Esophagus muscularis mucosa (tissue), 4 donors: ENCODE results near the gene ADGRG6. TPM values are rescaled to one million over a fixed set of nuclear protein-coding genes. Genes with fewer than 3 reads are reported as not detected.

ENCODE experiments used
- DNase-seq: peaks from one replicate; pipeline ENCODE4 v3.0.0-alpha.2; 2017; ENCODE audit errors: extremely low spot score
- H3K27ac ChIP-seq, 4 donors: fragments of 200-600 bp; sonication (generic); replicated peaks in 1 of 4; 1 replicate in 3 of 4; 2 replicates in 1 of 4; pipeline ENCODE4 v1.5.1; 2016 to 2019; ENCODE audit warnings: mild to moderate bottlenecking in 1 of 4
- H3K27me3 ChIP-seq, 4 donors: fragments of 200-600 bp; sonication (generic); one replicate each; pipeline versions ENCODE4 v1.5.1 to v1.6.0; 2016 to 2019
- H3K36me3 ChIP-seq, 4 donors: fragments of 200-600 bp; sonication (generic); one replicate each; pipeline ENCODE4 v1.5.1; 2016 to 2019
- H3K4me1 ChIP-seq, 4 donors: fragments of 200-600 bp; sonication (generic); one replicate each; pipeline ENCODE4 v1.5.1; 2016 to 2019
- H3K4me3 ChIP-seq, 4 donors: fragments of 200-600 bp; sonication (generic); 1 replicate in 2 of 4; 2 replicates in 2 of 4; pipeline ENCODE4 v1.5.1; 2016 to 2019; ENCODE audit warnings: mild to moderate bottlenecking in 4 of 4, moderate library complexity in 1 of 4
- H3K9me3 ChIP-seq, 4 donors: fragments of 200-600 bp; sonication (generic); 1 replicate in 3 of 4; 2 replicates in 1 of 4; pipeline ENCODE4 v1.5.1; 2016 to 2019
- EP300 ChIP-seq: sonication (generic); formaldehyde crosslinking; IDR thresholded peaks from one replicate; pipeline ENCODE4 v1.6.1; 2017; ENCODE audit warnings: antibody characterized with exemption
- POLR2A ChIP-seq: fragments of 450-650 bp; IDR thresholded peaks from one replicate; pipeline ENCODE4 v1.6.1; 2017; ENCODE audit warnings: antibody characterized with exemption, moderate library complexity, mild to moderate bottlenecking, low read depth
- POLR2AphosphoS5 ChIP-seq, 2 donors: sonication (generic); formaldehyde crosslinking; IDR thresholded peaks; one replicate each; pipeline ENCODE4 v1.6.1; 2017; ENCODE audit warnings: antibody characterized with exemption in 2 of 2
- WGBS: methylation state at CpG from one replicate; pipeline ENCODE4 v1.1.5; 2018; 5-methylcytosine and 5-hydroxymethylcytosine counted together
- intact Hi-C: fragments of 100-400 bp; cut with DNase I; formaldehyde crosslinking; loops from one replicate; pipeline ENCODE4 v1.15.1; 2023
- total RNA-seq, 4 donors: library from RNA; depleted of rRNA; stranded (reverse); fragments of >200 nt; gene quantifications; one replicate each; pipeline versions ENCODE4 v1.1.0 to v1.2.1, GENCODE V29; 2016
- TF ChIP-seq, protein P1 (sequence below), 3 experiments: fragments of 200-600 bp in 2 of 3; fragments of 450-650 bp in 1 of 3; sonication (generic) in 2 of 3; IDR thresholded peaks; one replicate each; pipeline ENCODE4 v1.5.1; 2017 to 2019; ENCODE audit warnings: antibody characterized with exemption in 3 of 3, mild to moderate bottlenecking in 2 of 3, moderate library complexity in 1 of 3

The ADGRG6 gene
- total RNA-seq, 4 donors from 2014 or later: 5.5 to 11.8 (median 8.0) TPM

DNA sequence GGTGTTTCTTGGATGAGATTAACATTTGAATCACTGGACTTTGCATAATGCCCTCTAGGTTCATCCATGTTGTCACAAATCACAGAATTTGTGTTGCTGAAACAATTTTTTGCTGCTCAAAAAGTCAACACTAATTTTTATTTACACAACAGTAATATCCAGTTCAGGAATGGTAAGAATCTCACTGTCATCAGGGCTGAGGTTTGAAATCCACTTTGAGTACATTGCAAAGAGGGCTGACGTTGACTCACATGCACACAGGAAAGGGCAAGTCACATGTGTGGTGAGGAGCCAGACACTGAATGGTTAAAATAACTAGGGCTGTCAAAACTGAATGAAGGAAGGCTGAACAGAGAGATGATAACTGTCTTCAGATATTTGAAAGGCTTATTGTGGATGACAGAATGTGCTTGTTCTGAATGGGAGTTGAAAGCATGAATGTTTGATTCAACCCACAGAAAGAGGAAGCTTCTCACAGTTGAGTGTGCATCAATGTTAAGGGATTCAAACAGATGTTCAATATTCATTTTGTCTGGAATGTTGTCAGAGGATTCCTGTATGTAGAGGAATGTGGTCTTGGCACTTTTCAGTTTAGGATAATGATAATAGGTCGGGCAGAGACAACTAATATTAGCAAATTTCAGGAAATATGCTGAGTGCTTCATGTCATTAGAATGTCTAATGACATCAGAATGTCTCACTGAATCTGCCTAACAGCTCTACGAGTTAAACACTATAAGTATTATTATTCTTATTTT, 3.6 kb upstream of the ADGRG6 start:
- no peak for DNase-seq
- WGBS: 76% methylated on average over 3 of the region's 3 CpGs

DNA sequence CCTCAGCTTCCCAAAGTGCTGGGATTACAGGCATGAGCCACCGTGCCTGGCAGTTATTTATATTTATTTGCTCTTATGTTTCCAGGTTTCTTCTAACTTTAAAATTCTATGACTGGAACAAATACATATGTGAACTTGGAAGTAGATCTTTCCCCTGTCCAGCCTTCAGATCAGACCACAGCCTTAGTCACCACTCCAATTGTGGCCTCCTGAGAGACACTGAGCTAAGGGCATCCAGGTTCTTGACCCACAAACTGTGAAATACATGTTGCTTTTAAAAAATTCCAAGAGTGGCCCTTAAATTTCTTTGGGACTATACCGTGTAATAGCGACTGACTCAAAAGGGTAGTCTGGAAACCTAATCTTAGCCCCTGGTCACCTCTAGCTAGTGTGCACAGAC, 1.5 kb upstream of the ADGRG6 start:
- Histone ChIP-seq H3K36me3 (no peaks in the 10 kb centered on the region), H3K27me3 (peaks cover 0 to 34% (median 6%) of the 10 kb centered on the region in 4 donors), H3K4me1 (peaks cover 0 to 18% (median 13%) of the 10 kb centered on the region in 4 donors), H3K9me3 (no peaks in the 10 kb centered on the region), H3K4me3 (no peak overlapping the region), H3K27ac (no peak overlapping the region)
- DNase-seq: no peak
- intact Hi-C loops: no loop called here
- WGBS: 92% methylated on average over 3 of the region's 3 CpGs
- TF ChIP-seq POLR2AphosphoS5 (IDR thresholded peaks at IDR 0.05): no peak
- TF ChIP-seq, protein P1, sequence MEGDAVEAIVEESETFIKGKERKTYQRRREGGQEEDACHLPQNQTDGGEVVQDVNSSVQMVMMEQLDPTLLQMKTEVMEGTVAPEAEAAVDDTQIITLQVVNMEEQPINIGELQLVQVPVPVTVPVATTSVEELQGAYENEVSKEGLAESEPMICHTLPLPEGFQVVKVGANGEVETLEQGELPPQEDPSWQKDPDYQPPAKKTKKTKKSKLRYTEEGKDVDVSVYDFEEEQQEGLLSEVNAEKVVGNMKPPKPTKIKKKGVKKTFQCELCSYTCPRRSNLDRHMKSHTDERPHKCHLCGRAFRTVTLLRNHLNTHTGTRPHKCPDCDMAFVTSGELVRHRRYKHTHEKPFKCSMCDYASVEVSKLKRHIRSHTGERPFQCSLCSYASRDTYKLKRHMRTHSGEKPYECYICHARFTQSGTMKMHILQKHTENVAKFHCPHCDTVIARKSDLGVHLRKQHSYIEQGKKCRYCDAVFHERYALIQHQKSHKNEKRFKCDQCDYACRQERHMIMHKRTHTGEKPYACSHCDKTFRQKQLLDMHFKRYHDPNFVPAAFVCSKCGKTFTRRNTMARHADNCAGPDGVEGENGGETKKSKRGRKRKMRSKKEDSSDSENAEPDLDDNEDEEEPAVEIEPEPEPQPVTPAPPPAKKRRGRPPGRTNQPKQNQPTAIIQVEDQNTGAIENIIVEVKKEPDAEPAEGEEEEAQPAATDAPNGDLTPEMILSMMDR (IDR thresholded peaks at IDR 0.05): no peak
- TF ChIP-seq POLR2A: no peak
- no peak for TF ChIP-seq EP300

More for the DNA sequence above, 3.6 kb upstream of the ADGRG6 start:
- H3K27me3 ChIP-seq: peaks cover 0 to 33% (median 6%) of the 10 kb centered on the region in 4 donors
- H3K36me3 ChIP-seq: no peaks in the 10 kb centered on the region
- no peaks in the 10 kb centered on the region for H3K9me3 ChIP-seq
- intact Hi-C loops: no loop called here
- H3K4me1 ChIP-seq: peaks cover 0 to 18% (median 13%) of the 10 kb centered on the region in 4 donors
- no peak overlapping the region for H3K4me3 ChIP-seq
- no peak overlapping the region for H3K27ac ChIP-seq
- TF ChIP-seq POLR2A: no peak
- TF ChIP-seq, protein P1 (IDR thresholded peaks at IDR 0.05): no peak
- TF ChIP-seq EP300: no peak
- no peak for TF ChIP-seq POLR2AphosphoS5 (IDR thresholded peaks at IDR 0.05)

GRCh38 chr6:142300758-142301650, 803 bp upstream of the ADGRG6 start:
- peak overlapping the region; percentile 51 to 56 (median 54) for H3K27ac ChIP-seq
- no peak for DNase-seq

DNA sequence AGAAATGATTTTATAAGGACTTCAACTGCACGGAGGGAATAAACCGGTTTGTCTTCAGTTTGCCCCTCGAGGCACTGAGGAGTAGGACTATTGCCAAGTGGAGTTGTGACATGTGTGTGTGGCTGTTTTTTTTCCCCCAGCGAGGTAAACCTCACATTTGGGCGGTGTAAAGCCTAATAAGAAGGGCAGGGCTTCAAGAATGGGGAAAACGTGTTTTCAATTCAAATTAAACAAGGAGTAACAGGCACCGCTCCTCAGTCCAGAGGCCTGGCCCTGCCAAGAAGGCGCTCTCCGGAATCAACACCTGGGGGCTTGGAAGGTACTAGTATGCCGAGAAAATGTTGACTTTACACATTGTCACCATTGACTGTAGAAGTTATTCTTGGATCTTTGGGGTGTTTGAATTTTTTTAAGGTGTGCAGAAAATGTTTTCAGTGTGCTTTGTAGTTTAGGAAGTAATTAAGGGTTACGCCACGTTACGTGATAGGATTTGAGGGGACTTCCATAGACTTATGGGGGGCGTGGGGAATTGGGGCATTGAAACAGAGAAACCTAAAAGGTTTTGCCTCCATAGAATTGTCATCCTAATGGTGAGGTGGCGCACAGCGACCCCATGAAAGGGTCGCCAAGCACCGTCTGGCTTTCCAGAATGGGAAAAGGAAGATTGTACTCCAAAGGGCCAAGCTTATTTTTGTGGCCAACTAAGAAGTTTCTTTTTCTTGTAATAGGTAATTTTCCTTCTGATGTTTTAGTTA, 791 bp downstream of the ADGRG6 start:
- Histone ChIP-seq H3K27me3 (peaks cover 0 to 34% (median 6%) of the 10 kb centered on the region in 4 donors), H3K27ac (peak overlapping the region in 3 of 4 donors; percentile 53 to 56 (median 54)), H3K4me3 (peak overlapping the region; percentile 53 to 65 (median 58)), H3K36me3 (no peaks in the 10 kb centered on the region), H3K4me1 (peaks cover 0 to 18% (median 13%) of the 10 kb centered on the region in 4 donors), H3K9me3 (no peaks in the 10 kb centered on the region)
- intact Hi-C loops: no loop called here
- TF ChIP-seq, protein P1 (IDR thresholded peaks at IDR 0.05): no peak
- TF ChIP-seq POLR2A: no peak
- TF ChIP-seq POLR2AphosphoS5 (IDR thresholded peaks at IDR 0.05): no peak
- no peak for TF ChIP-seq EP300
- no peak for DNase-seq
- 64% methylated on average over 18 of the region's 18 CpGs for WGBS

More at GRCh38 chr6:142300758-142301650, 803 bp upstream of the ADGRG6 start:
- WGBS: 17% methylated on average over 22 of the region's 31 CpGs
- Histone ChIP-seq H3K9me3 (no peaks in the 10 kb centered on the region), H3K27me3 (peaks cover 0 to 34% (median 6%) of the 10 kb centered on the region in 4 donors), H3K4me1 (peaks cover 0 to 18% (median 13%) of the 10 kb centered on the region in 4 donors), H3K36me3 (no peaks in the 10 kb centered on the region), H3K4me3 (peak overlapping the region; percentile 53 to 65 (median 58))
- intact Hi-C loops: no loop called here
- TF ChIP-seq, protein P1 (IDR thresholded peaks at IDR 0.05): no peak
- TF ChIP-seq EP300: no peak
- no peak for TF ChIP-seq POLR2AphosphoS5 (IDR thresholded peaks at IDR 0.05)
- TF ChIP-seq POLR2A: no peak
